ENCODE data around the gene RBPJL.

Gene RBPJL

DNA sequence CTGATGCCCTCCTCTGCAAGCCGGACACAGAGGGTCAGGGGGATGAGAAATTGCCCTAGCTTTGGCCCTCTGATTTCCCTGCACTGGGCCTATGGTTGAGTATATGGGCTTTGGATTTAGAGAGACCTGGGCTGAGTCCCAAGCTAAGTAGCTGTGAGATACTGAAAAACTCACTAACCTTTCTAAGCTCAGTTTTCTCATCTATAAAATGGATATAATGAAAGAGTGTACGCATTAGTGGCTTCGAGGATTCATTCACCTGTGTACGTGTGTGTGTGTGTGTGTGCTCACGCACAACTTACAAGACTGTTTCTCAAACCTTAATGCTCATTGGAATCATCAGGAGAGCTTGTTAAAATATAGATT lies 12.7 kb upstream of the RBPJL start (continued):
- TF ChIP-seq, protein P1, sequence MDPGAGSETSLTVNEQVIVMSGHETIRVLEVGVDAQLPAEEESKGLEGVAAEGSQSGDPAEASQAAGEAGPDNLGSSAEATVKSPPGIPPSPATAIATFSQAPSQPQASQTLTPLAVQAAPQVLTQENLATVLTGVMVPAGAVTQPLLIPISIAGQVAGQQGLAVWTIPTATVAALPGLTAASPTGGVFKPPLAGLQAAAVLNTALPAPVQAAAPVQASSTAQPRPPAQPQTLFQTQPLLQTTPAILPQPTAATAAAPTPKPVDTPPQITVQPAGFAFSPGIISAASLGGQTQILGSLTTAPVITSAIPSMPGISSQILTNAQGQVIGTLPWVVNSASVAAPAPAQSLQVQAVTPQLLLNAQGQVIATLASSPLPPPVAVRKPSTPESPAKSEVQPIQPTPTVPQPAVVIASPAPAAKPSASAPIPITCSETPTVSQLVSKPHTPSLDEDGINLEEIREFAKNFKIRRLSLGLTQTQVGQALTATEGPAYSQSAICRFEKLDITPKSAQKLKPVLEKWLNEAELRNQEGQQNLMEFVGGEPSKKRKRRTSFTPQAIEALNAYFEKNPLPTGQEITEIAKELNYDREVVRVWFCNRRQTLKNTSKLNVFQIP (CRISPR knock-in tag; IDR thresholded peaks at IDR 0.05; ENCODE audit: borderline replicate concordance, low read depth) = no peak
- TF ChIP-seq SNAI2 (CRISPR knock-in tag; IDR thresholded peaks at IDR 0.05) = no peak

DNA sequence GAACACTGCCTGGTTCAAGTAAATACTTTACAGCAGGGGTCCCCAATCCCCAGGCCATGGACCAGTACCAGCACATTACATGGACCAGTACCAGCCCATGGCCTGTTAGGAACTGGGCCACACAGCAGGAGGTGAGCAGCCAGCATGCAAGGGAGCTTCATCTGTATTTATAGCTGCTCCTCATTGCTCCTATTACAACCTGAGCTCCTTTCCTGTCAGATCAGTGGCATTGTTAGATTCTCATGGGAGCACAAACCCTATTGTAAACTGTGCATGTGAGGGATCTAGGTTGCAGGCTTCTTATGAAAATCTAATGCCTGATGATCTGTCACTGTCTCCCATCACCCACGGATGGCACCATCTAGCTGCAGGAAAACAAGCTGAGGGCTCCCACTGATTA lies 12.0 kb upstream of the RBPJL start:
- TF ChIP-seq, protein P2, sequence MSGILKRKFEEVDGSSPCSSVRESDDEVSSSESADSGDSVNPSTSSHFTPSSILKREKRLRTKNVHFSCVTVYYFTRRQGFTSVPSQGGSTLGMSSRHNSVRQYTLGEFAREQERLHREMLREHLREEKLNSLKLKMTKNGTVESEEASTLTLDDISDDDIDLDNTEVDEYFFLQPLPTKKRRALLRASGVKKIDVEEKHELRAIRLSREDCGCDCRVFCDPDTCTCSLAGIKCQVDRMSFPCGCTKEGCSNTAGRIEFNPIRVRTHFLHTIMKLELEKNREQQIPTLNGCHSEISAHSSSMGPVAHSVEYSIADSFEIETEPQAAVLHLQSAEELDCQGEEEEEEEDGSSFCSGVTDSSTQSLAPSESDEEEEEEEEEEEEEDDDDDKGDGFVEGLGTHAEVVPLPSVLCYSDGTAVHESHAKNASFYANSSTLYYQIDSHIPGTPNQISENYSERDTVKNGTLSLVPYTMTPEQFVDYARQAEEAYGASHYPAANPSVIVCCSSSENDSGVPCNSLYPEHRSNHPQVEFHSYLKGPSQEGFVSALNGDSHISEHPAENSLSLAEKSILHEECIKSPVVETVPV (CRISPR knock-in tag; IDR thresholded peaks at IDR 0.05) = no peak
- ATAC-seq = no peak

DNA sequence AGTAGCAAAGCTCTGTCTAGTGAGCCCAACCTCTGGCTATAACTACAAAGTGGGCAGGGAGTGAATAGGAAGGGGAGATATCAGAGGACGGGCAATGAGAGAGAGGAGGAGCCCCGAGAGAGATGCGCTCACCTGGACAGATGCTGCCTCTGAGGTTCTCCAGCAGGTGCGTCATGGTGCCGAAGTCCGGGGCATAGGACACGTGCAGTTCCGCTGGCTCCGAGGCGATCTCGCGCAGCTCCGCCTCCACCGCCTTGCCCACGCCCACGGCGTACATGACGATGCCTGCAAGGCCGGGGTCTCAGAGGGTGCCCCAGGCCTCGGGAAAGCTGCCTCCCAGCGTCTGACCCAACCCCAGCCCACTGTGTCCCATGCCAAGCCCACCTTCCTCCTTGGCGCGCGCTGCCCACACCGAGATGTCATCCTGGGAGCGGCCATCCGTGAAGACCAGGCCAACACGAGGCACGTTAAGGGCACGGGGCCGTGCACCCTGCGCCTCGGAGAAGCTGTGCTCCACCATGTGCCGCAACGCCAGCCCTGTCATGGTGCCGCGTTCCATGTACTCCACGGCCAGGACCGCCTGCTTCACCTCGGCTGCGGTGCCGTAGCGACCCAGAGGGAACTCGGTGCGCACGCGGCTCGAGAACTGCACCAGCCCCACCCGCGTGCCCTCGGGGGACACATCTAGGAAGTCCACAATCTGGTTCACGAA lies 8.7 kb upstream of the RBPJL start:
- ATAC-seq = no peak
- TF ChIP-seq CSDC2 (CRISPR knock-in tag; IDR thresholded peaks at IDR 0.05) (no peak), ZC3H10 (CRISPR knock-in tag; IDR thresholded peaks at IDR 0.05) (no peak), ISL1 (CRISPR knock-in tag; IDR thresholded peaks at IDR 0.05) (no peak), ARNTL (CRISPR knock-in tag; IDR thresholded peaks at IDR 0.05; ENCODE audit: borderline replicate concordance, low read depth) (no peak), PPARA (CRISPR knock-in tag; IDR thresholded peaks at IDR 0.05; ENCODE audit: borderline replicate concordance) (no peak), SNAI2 (CRISPR knock-in tag; IDR thresholded peaks at IDR 0.05) (no peak), ZNF70 (CRISPR knock-in tag; IDR thresholded peaks at IDR 0.05) (no peak), ZNF565 (CRISPR knock-in tag; conservative IDR thresholded peaks at IDR 0.05; ENCODE audit: low read depth) (no peak), GLIS3 (CRISPR knock-in tag; IDR thresholded peaks at IDR 0.05) (no peak), OSR1 (CRISPR knock-in tag; IDR thresholded peaks at IDR 0.05) (no peak), ZFP30 (CRISPR knock-in tag; IDR thresholded peaks at IDR 0.05) (no peak), TCF4 (CRISPR knock-in tag; IDR thresholded peaks at IDR 0.05; ENCODE audit: borderline replicate concordance) (no peak)
- TF ChIP-seq, protein P3, sequence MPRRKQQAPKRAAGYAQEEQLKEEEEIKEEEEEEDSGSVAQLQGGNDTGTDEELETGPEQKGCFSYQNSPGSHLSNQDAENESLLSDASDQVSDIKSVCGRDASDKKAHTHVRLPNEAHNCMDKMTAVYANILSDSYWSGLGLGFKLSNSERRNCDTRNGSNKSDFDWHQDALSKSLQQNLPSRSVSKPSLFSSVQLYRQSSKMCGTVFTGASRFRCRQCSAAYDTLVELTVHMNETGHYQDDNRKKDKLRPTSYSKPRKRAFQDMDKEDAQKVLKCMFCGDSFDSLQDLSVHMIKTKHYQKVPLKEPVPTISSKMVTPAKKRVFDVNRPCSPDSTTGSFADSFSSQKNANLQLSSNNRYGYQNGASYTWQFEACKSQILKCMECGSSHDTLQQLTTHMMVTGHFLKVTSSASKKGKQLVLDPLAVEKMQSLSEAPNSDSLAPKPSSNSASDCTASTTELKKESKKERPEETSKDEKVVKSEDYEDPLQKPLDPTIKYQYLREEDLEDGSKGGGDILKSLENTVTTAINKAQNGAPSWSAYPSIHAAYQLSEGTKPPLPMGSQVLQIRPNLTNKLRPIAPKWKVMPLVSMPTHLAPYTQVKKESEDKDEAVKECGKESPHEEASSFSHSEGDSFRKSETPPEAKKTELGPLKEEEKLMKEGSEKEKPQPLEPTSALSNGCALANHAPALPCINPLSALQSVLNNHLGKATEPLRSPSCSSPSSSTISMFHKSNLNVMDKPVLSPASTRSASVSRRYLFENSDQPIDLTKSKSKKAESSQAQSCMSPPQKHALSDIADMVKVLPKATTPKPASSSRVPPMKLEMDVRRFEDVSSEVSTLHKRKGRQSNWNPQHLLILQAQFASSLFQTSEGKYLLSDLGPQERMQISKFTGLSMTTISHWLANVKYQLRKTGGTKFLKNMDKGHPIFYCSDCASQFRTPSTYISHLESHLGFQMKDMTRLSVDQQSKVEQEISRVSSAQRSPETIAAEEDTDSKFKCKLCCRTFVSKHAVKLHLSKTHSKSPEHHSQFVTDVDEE (CRISPR knock-in tag; IDR thresholded peaks at IDR 0.05) = no peak
- TF ChIP-seq, protein P4, sequence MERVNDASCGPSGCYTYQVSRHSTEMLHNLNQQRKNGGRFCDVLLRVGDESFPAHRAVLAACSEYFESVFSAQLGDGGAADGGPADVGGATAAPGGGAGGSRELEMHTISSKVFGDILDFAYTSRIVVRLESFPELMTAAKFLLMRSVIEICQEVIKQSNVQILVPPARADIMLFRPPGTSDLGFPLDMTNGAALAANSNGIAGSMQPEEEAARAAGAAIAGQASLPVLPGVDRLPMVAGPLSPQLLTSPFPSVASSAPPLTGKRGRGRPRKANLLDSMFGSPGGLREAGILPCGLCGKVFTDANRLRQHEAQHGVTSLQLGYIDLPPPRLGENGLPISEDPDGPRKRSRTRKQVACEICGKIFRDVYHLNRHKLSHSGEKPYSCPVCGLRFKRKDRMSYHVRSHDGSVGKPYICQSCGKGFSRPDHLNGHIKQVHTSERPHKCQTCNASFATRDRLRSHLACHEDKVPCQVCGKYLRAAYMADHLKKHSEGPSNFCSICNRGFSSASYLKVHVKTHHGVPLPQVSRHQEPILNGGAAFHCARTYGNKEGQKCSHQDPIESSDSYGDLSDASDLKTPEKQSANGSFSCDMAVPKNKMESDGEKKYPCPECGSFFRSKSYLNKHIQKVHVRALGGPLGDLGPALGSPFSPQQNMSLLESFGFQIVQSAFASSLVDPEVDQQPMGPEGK (CRISPR knock-in tag; IDR thresholded peaks at IDR 0.05; ENCODE audit: borderline replicate concordance) = no peak
- TF ChIP-seq, protein P1 (CRISPR knock-in tag; IDR thresholded peaks at IDR 0.05; ENCODE audit: borderline replicate concordance, low read depth) = no peak
- TF ChIP-seq, protein P2 (CRISPR knock-in tag; IDR thresholded peaks at IDR 0.05) = no peak

Data from SK-N-SH treated with all-trans-retinoic acid at 6 μM for 48 hours (cell line).